PC-9 (cell line): Measurements from ENCODE around the gene LYZ.

Source experiments
- CTCF ChIP-seq: fragments of 200-600 bp; sonication (generic); conservative IDR thresholded peaks from 2 replicates; pipeline ENCODE4 v1.6.1; 2017; ENCODE audit warnings: mixed run types, antibody characterized with exemption, mild to moderate bottlenecking, moderate library complexity
- EZH2 ChIP-seq: fragments of 200-600 bp; sonication (generic); IDR thresholded peaks from 2 replicates; pipeline ENCODE4 v1.8.0; 2017; ENCODE audit warnings: antibody characterized with exemption, low read depth

- no peak for TF ChIP-seq CTCF
- no peak for TF ChIP-seq EZH2
Observed at GRCh38 chr12:69331909-69332684, 16.1 kb upstream of the LYZ start.
